Neural cell (in vitro differentiated cells): Measurements from ENCODE around the gene VAV2. TPM values are rescaled to one million over a fixed set of nuclear protein-coding genes. Genes with fewer than 3 reads are reported as not detected.

Experiments
- H2AFZ ChIP-seq: fragments of 200-600, 300-800 bp; sonication (generic), shearing (Covaris generic); 2 replicates; pipeline ENCODE4 v1.6.0; 2014; ENCODE audit warnings: low read depth, mild to moderate bottlenecking, antibody characterized with exemption, low read length, moderate library complexity
- H3F3A ChIP-seq: fragments of 200-600 bp; shearing (Covaris generic); 2 replicates; pipeline ENCODE4 v1.6.1; 2016; ENCODE audit warnings: mild to moderate bottlenecking, moderate library complexity, mixed read lengths, antibody characterized with exemption, low read length; ENCODE audit not compliant: insufficient read depth, poor library complexity, severe bottlenecking
- H3K27ac ChIP-seq: fragments of 200-600, 300-800 bp; sonication (generic), shearing (Covaris generic); 2 replicates; pipeline ENCODE4 v1.5.1; 2014; ENCODE audit warnings: mild to moderate bottlenecking, low read length, moderate library complexity
- H3K27me3 ChIP-seq: fragments of 300-800, 200-600 bp; sonication (generic), shearing (Covaris generic); 2 replicates; pipeline ENCODE4 v1.6.0; 2014; ENCODE audit warnings: mild to moderate bottlenecking, low read depth, low read length, moderate library complexity; ENCODE audit not compliant: insufficient read depth
- H3K36me3 ChIP-seq: fragments of 300-800, 200-600 bp; sonication (generic), shearing (Covaris generic); 2 replicates; pipeline ENCODE4 v1.5.1; 2014; ENCODE audit warnings: mild to moderate bottlenecking, antibody characterized with exemption, low read length, moderate library complexity; ENCODE audit not compliant: insufficient read depth
- H3K4me2 ChIP-seq: fragments of 300-800, 200-600 bp; sonication (generic), shearing (Covaris generic); 2 replicates; pipeline ENCODE4 v1.6.0; 2014; ENCODE audit warnings: mild to moderate bottlenecking, low read length
- H3K4me3 ChIP-seq: fragments of 300-800, 200-600 bp; sonication (generic), shearing (Covaris generic); 2 replicates; pipeline ENCODE4 v1.5.1; 2014; ENCODE audit warnings: mild to moderate bottlenecking, low read length, moderate library complexity
- H3K79me2 ChIP-seq: fragments of 200-600 bp; shearing (Covaris generic); replicated peaks from 2 replicates; pipeline ENCODE4 v1.6.0; 2014; ENCODE audit warnings: mild to moderate bottlenecking, low read length, moderate library complexity; ENCODE audit not compliant: insufficient read depth
- H3K9ac ChIP-seq: fragments of 300-800, 200-600 bp; sonication (generic), shearing (Covaris generic); 2 replicates; pipeline ENCODE4 v1.6.1; 2016; ENCODE audit warnings: mild to moderate bottlenecking, low read length, mixed read lengths
- H3K9me2 ChIP-seq: fragments of 200-600 bp; shearing (Covaris generic); 2 replicates; pipeline ENCODE4 v1.6.1; 2016; ENCODE audit warnings: mild to moderate bottlenecking, low read length, mixed read lengths; ENCODE audit not compliant: insufficient read depth
- H3K9me3 ChIP-seq: fragments of 200-600, 300-800 bp; sonication (generic), shearing (Covaris generic); 2 replicates; pipeline ENCODE4 v1.6.1; 2016; ENCODE audit warnings: mild to moderate bottlenecking, mixed run types, low read length, moderate library complexity, mixed read lengths
- H4K20me1 ChIP-seq: fragments of 200-600 bp; shearing (Covaris generic); 2 replicates; pipeline ENCODE4 v1.6.1; 2016; ENCODE audit warnings: mild to moderate bottlenecking, mixed run types; ENCODE audit not compliant: insufficient read depth
- EP300 ChIP-seq: fragments of 450-650 bp; conservative IDR thresholded peaks from 2 replicates; pipeline ENCODE4 v1.6.1; 2014; ENCODE audit warnings: antibody characterized with exemption, mild to moderate bottlenecking, moderate library complexity; ENCODE audit not compliant: poor library complexity, severe bottlenecking
- EZH2 ChIP-seq: fragments of 200-600, 300-800 bp; shearing (Covaris generic), sonication (generic); IDR thresholded peaks from 2 replicates; pipeline ENCODE4 v1.6.1; 2014; ENCODE audit warnings: antibody characterized with exemption, low read length, borderline replicate concordance, mild to moderate bottlenecking; ENCODE audit not compliant: insufficient read depth, poor library complexity, severe bottlenecking
- MXI1 ChIP-seq: fragments of 450-650 bp; conservative IDR thresholded peaks from 2 replicates; pipeline ENCODE4 v1.6.1; 2014; ENCODE audit warnings: antibody characterized with exemption, mild to moderate bottlenecking; ENCODE audit not compliant: poor library complexity, severe bottlenecking
- POLR2AphosphoS5 ChIP-seq: IDR thresholded peaks from 2 replicates; pipeline ENCODE4 v1.6.1; 2012
- RAD21 ChIP-seq: fragments of 450-650 bp; conservative IDR thresholded peaks from 2 replicates; pipeline ENCODE4 v1.6.1; 2014; ENCODE audit warnings: antibody characterized with exemption, mild to moderate bottlenecking, moderate library complexity
- SMC3 ChIP-seq: fragments of 450-650 bp; conservative IDR thresholded peaks from 2 replicates; pipeline ENCODE4 v1.6.1; 2014; ENCODE audit warnings: antibody characterized with exemption, mild to moderate bottlenecking, moderate library complexity; ENCODE audit not compliant: poor library complexity
- TAF1 ChIP-seq: IDR thresholded peaks from 2 replicates; pipeline ENCODE4 v1.6.1; 2012; ENCODE audit warnings: low read depth
- polyA plus RNA-seq: library from polyadenylated mRNA; depleted of rRNA; stranded (reverse); fragments of >200 nt; gene quantifications from 2 replicates; pipeline ENCODE4 v1.2.3, GENCODE V29; 2014
- TF ChIP-seq, protein P1 (sequence below): fragments of 450-650 bp; IDR thresholded peaks from 2 replicates; pipeline ENCODE4 v1.5.1; 2014; ENCODE audit warnings: antibody characterized with exemption, mild to moderate bottlenecking, moderate library complexity; ENCODE audit not compliant: poor library complexity, severe bottlenecking
- TF ChIP-seq, protein P2 (sequence below): IDR thresholded peaks from 2 replicates; pipeline ENCODE4 v1.6.1; 2012; ENCODE audit warnings: borderline replicate concordance

The VAV2 gene
- polyA plus RNA-seq, 1 donor from 2014 or later: 35.2 TPM

DNA sequence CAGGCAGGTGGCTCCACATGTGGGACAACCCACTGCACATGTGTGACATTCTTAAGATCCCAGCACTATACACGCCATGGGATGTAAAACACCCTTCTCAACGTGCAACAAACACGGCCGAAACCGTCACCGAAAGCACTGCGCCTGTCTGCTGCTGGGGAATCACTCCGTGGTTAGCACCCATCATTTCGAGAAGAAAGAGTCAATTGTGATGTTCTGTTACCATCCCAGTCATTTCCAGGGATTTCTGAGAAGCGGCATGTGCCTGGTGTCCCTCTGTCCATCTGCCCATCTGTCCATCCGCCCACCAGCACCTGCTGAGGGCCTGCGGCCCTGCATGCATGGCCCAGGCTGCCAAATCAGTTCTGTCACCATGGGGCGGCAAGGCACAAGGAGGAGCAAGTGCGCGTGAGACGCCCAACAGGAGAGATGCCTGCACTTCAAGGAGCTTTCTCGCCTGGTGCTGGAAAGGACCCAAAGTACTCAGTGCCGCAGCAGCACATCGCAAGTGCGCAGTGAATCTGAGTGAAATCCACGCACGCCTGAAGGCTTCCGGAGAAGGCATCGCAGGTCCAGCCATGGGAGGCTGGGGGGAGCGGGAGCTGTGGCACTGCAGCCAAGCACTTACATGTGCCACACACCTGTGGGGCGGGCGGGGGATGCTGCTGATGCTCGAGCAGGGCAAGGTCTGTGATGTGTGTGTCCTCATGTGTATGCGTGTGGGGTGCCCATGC is 38.0 kb downstream of the VAV2 start:
- H3K4me3 ChIP-seq: no peak overlapping the region
- TF ChIP-seq EZH2 (no peak), TAF1 (no peak), RAD21 (no peak)
- no peaks in the 10 kb centered on the region for H3K79me2 ChIP-seq
- H3K27me3 ChIP-seq: no peaks in the 10 kb centered on the region
- no peak overlapping the region for H3K27ac ChIP-seq
- no peak overlapping the region for H2AFZ ChIP-seq
- H3K9me3 ChIP-seq: no peaks in the 10 kb centered on the region
- no peaks in the 10 kb centered on the region for H3F3A ChIP-seq
- no peak overlapping the region for H3K9ac ChIP-seq
- H4K20me1 ChIP-seq: no peaks in the 10 kb centered on the region
- H3K4me2 ChIP-seq: no peak overlapping the region
- H3K9me2 ChIP-seq: no peaks in the 10 kb centered on the region
- no peaks in the 10 kb centered on the region for H3K36me3 ChIP-seq

DNA sequence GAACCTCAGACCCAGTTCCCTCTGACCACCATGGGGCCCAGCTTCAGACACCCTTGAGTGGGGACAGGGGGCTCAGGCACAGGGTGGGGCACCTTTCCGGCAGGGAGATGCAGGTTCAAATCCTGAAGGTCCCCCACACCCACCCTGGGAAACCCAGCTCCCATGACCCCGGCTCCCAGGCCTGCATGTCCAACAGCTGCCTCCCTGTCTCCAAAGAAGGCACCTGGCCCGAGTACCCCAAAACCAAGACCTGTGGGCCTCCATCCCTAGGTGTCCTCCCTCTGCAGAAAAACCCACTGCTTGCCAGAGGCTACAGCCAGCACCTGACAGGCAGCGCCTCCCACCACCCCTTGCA is 38.5 kb downstream of the VAV2 start:
- no peaks in the 10 kb centered on the region for H3K27me3 ChIP-seq
- no peak overlapping the region for H3K9ac ChIP-seq
- H3K9me3 ChIP-seq: no peaks in the 10 kb centered on the region
- H3K4me3 ChIP-seq: no peak overlapping the region
- no peak overlapping the region for H3K27ac ChIP-seq
- no peaks in the 10 kb centered on the region for H3K9me2 ChIP-seq
- no peaks in the 10 kb centered on the region for H3K79me2 ChIP-seq
- H3K36me3 ChIP-seq: no peaks in the 10 kb centered on the region
- no peaks in the 10 kb centered on the region for H3F3A ChIP-seq
- no peak for TF ChIP-seq RAD21
- TF ChIP-seq EP300: no peak
- no peak for TF ChIP-seq TAF1
- no peak for TF ChIP-seq MXI1
- TF ChIP-seq EZH2: no peak
- TF ChIP-seq, protein P1, sequence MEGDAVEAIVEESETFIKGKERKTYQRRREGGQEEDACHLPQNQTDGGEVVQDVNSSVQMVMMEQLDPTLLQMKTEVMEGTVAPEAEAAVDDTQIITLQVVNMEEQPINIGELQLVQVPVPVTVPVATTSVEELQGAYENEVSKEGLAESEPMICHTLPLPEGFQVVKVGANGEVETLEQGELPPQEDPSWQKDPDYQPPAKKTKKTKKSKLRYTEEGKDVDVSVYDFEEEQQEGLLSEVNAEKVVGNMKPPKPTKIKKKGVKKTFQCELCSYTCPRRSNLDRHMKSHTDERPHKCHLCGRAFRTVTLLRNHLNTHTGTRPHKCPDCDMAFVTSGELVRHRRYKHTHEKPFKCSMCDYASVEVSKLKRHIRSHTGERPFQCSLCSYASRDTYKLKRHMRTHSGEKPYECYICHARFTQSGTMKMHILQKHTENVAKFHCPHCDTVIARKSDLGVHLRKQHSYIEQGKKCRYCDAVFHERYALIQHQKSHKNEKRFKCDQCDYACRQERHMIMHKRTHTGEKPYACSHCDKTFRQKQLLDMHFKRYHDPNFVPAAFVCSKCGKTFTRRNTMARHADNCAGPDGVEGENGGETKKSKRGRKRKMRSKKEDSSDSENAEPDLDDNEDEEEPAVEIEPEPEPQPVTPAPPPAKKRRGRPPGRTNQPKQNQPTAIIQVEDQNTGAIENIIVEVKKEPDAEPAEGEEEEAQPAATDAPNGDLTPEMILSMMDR: no peak
- TF ChIP-seq, protein P2, sequence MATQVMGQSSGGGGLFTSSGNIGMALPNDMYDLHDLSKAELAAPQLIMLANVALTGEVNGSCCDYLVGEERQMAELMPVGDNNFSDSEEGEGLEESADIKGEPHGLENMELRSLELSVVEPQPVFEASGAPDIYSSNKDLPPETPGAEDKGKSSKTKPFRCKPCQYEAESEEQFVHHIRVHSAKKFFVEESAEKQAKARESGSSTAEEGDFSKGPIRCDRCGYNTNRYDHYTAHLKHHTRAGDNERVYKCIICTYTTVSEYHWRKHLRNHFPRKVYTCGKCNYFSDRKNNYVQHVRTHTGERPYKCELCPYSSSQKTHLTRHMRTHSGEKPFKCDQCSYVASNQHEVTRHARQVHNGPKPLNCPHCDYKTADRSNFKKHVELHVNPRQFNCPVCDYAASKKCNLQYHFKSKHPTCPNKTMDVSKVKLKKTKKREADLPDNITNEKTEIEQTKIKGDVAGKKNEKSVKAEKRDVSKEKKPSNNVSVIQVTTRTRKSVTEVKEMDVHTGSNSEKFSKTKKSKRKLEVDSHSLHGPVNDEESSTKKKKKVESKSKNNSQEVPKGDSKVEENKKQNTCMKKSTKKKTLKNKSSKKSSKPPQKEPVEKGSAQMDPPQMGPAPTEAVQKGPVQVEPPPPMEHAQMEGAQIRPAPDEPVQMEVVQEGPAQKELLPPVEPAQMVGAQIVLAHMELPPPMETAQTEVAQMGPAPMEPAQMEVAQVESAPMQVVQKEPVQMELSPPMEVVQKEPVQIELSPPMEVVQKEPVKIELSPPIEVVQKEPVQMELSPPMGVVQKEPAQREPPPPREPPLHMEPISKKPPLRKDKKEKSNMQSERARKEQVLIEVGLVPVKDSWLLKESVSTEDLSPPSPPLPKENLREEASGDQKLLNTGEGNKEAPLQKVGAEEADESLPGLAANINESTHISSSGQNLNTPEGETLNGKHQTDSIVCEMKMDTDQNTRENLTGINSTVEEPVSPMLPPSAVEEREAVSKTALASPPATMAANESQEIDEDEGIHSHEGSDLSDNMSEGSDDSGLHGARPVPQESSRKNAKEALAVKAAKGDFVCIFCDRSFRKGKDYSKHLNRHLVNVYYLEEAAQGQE: no peak
- TF ChIP-seq SMC3: no peak
- TF ChIP-seq POLR2AphosphoS5: no peak
- no peaks in the 10 kb centered on the region for H4K20me1 ChIP-seq
- no peak overlapping the region for H3K4me2 ChIP-seq
- no peak overlapping the region for H2AFZ ChIP-seq
